Measurements from ENCODE around the gene CCDC88C.
A peak's percentile ranks its signal among the peaks of the same experiment; 100 is the strongest.

Gene CCDC88C

GRCh38 chr14:91363776-91364523 lies 53.7 kb downstream of the CCDC88C start:
- DNase-seq: no peak

GRCh38 chr14:91361233-91361811 lies 56.3 kb downstream of the CCDC88C start:
- no peak for DNase-seq

- DNase-seq: no peak
These were observed 57.0 kb downstream of the CCDC88C start for GRCh38 chr14:91360490-91361232.

DNA sequence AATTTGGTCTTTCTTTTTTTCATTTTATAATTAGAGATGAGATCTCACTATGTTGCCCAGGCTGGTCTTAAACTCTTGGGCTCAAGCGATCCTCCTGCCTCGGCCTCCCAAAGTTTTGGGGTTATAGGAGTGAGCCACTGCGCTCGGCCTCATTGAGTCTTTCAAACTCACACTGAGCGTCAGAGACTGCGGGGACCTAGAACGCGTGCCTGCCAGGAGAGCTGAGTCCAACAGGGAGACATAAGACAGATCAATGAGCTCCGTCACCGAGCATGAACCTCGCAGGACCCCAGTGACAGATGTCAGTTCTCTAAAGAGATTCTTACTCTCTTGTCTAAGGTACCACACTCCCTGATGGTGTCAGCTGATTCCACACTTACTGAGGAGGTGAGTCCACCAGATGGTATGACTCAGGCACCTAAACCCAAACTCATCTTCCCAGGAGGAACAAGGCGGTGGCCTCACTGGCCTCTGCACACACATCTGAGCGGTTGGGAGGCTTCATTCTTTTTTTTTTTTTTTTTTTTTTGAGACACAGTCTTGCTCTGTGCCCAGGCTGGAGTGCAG lies 58.9 kb downstream of the CCDC88C start:
- DNase-seq: no peak

- no peak for DNase-seq
These were observed 59.6 kb downstream of the CCDC88C start for GRCh38 chr14:91358025-91358319.

DNA sequence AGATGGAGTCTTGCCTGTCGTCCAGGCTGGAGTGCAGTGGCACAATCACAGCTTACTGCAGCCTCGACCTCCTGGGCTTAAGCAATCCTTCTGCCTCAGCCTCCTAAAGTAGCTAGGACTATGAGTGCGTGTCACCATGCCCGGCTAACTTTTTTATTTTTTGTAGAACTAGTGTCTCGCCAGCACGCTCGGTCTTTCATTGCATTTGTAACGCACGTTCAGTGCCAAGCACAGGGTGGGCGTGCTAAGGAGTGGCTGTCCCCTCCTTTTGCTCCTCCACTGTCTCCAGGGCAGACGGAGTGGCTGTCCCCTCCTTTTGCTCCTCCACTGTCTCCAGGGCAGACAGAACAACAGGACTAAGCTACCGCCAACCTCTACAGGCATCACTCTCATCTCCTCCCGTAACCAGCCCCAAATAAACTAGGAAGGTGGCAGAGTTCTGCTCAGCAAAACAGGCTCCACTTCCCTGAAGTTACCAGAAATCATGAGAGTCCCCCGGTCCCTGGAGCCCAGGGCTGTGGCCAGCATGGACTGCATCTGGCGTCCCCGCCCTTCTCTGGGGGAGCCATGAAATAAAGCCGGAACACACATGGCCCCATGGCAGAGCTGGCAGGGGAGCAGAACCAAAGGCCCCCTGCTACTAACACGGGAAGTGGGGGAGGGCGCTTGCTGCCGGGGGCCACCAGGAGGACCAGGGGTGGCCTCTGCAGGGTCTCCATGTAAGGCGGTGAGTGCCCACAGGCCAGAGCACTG lies 60.2 kb downstream of the CCDC88C start:
- DNase-seq: no peak

- DNase-seq: no peak
These were observed 61.3 kb downstream of the CCDC88C start for GRCh38 chr14:91356181-91356763.

GRCh38 chr14:91354979-91355685 lies 62.5 kb downstream of the CCDC88C start:
- DNase-seq: no peak

DNA sequence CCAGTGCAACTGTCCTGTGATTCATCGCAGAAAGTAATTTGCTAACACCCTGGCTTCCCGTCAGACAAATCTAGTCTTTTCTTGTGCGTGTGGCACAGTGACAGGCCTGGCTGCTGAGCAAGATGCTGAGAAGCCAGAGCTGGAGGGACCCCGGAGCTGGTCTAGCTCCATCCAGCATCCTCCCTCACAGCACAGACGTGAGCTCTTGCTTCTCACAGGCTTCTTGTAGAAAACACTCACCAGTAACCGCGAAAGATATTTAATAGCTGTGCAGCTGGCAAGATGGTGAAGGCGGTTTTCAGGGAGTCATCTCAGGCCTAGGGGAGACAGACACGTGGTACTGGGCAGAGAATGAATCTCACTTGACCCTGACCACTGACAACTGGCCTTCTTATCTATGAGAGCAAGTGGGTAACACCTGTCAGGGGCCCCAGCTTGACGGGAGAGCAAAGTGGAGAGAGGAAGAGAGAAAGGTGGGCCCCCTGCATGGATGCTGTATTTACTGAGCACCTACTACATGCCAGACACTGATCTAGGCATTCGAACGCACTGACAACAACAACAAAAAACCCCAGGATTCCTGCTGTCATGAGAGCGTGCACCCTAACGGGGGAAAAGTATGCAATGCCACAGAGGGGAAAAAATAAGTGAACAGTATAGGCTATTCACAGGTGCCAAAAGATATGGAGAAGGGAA lies 63.3 kb downstream of the CCDC88C start:
- no peak for DNase-seq

- DNase-seq: no peak
These were observed 64.6 kb downstream of the CCDC88C start for GRCh38 chr14:91352728-91353692.

GRCh38 chr14:91352053-91352452 lies 65.6 kb downstream of the CCDC88C start:
- DNase-seq: peak; percentile 10

- DNase-seq: no peak
These were observed 66.1 kb downstream of the CCDC88C start for GRCh38 chr14:91351512-91351862.

- no peak for DNase-seq
These were observed 66.7 kb downstream of the CCDC88C start for GRCh38 chr14:91350813-91351511.

- DNase-seq: no peak
These were observed 67.2 kb downstream of the CCDC88C start for GRCh38 chr14:91350483-91350812.

GRCh38 chr14:91349481-91350074 lies 68.0 kb downstream of the CCDC88C start:
- no peak for DNase-seq

GRCh38 chr14:91348845-91349465 lies 68.7 kb downstream of the CCDC88C start:
- DNase-seq: no peak

- DNase-seq: no peak
These were observed 70.8 kb downstream of the CCDC88C start for GRCh38 chr14:91346838-91347173.

DNA sequence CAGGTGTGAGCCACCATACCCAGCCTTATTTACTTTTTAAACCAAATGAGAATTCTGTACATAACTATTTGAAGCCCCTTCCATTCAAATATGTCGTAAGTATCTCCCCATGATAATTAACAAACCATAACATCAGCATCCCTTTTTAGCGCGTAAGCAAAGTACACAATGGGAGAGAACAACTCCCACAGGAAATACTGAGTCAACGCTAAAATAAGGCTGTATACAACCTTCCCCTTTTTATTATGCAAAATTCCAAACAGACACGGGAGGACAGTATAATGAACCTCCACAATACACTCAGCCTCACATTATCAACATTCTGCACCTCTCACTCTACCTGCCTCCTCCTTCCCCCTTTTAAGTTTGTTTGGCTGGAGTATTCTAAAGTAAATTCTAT lies 73.5 kb downstream of the CCDC88C start:
- DNase-seq: no peak

GRCh38 chr14:91343051-91343450 lies 74.6 kb downstream of the CCDC88C start:
- no peak for DNase-seq
